Right atrium auricular region (tissue), 2 donors: ENCODE data around the gene SYF2. TPM values are rescaled to one million over a fixed set of nuclear protein-coding genes. Genes with fewer than 3 reads are reported as not detected.

Experiments
- DNase-seq: peaks from one replicate; pipeline ENCODE4 v3.0.0-alpha.2; 2019; ENCODE audit warnings: low spot score
- H3K27ac ChIP-seq, 2 donors: fragments of 200-600 bp; sonication (generic); 1 replicate in 1 of 2; 2 replicates in 1 of 2; pipeline ENCODE4 v1.5.1; 2016 to 2019
- H3K27me3 ChIP-seq, 2 donors: fragments of 200-600 bp; sonication (generic); one replicate each; pipeline versions ENCODE4 v1.5.1 to v1.6.0; 2017 to 2019
- H3K36me3 ChIP-seq: fragments of 200-600 bp; sonication (generic); one replicate; pipeline ENCODE4 v1.5.1; 2016
- H3K4me1 ChIP-seq, 2 donors: fragments of 200-600 bp; sonication (generic); one replicate each; pipeline versions ENCODE4 v1.5.1 to v1.6.0; 2017 to 2019
- H3K4me3 ChIP-seq, 2 donors: fragments of 200-600 bp; sonication (generic); 1 replicate in 1 of 2; 2 replicates in 1 of 2; pipeline ENCODE4 v1.5.1; 2017 to 2019; ENCODE audit warnings: mild to moderate bottlenecking in 1 of 2, moderate library complexity in 1 of 2
- H3K9me3 ChIP-seq, 2 donors: fragments of 200-600 bp; sonication (generic); one replicate each; pipeline ENCODE4 v1.5.1; 2019
- total RNA-seq, 2 donors: library from RNA; depleted of rRNA; stranded (reverse); fragments of >200 nt; gene quantifications; one replicate each; pipeline ENCODE4 v1.1.0, GENCODE V29; 2016
- TF ChIP-seq, protein P1 (sequence below), 2 donors: fragments of 200-600 bp; sonication (generic); IDR thresholded peaks; one replicate each; pipeline ENCODE4 v1.5.1; 2019; ENCODE audit warnings: antibody characterized with exemption in 2 of 2

The SYF2 gene
- total RNA-seq, 2 donors from 2014 or later, result 34.3 to 37.2 TPM

DNA sequence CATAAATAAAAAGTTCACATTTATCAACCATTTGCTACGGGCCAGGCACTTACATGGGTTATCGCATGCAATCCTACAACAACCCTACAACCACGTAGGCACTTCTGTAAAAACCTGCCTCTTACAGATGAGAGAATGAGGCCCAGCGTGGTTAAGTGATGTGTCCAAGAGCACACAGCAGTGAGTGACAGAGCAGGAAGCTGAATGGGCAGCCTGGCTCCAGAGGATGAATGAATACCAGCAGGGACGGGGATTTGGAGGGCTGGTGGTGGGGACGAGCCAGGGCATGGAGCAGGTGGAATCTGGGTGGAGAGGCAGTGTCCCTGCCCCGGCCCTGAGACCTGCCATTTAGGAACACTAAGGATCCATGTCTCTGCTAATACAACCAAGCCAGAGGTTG is 35.5 kb downstream of the SYF2 start:
- Histone ChIP-seq H3K9me3 (no peaks in the 10 kb centered on the region), H3K36me3 (no peaks in the 10 kb centered on the region), H3K27me3 (no peaks in the 10 kb centered on the region), H3K4me3 (no peak overlapping the region), H3K4me1 (no peaks in the 10 kb centered on the region), H3K27ac (no peak overlapping the region)
- no peak for DNase-seq
- TF ChIP-seq, protein P1, sequence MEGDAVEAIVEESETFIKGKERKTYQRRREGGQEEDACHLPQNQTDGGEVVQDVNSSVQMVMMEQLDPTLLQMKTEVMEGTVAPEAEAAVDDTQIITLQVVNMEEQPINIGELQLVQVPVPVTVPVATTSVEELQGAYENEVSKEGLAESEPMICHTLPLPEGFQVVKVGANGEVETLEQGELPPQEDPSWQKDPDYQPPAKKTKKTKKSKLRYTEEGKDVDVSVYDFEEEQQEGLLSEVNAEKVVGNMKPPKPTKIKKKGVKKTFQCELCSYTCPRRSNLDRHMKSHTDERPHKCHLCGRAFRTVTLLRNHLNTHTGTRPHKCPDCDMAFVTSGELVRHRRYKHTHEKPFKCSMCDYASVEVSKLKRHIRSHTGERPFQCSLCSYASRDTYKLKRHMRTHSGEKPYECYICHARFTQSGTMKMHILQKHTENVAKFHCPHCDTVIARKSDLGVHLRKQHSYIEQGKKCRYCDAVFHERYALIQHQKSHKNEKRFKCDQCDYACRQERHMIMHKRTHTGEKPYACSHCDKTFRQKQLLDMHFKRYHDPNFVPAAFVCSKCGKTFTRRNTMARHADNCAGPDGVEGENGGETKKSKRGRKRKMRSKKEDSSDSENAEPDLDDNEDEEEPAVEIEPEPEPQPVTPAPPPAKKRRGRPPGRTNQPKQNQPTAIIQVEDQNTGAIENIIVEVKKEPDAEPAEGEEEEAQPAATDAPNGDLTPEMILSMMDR (IDR thresholded peaks at IDR 0.05), result no peak

- Histone ChIP-seq H3K9me3 (no peaks in the 10 kb centered on the region), H3K27me3 (no peaks in the 10 kb centered on the region), H3K36me3 (no peaks in the 10 kb centered on the region), H3K4me1 (no peaks in the 10 kb centered on the region), H3K27ac (no peak overlapping the region), H3K4me3 (no peak overlapping the region)
- DNase-seq, result no peak
- TF ChIP-seq, protein P1 (IDR thresholded peaks at IDR 0.05), result no peak
These were observed 36.5 kb downstream of the SYF2 start for GRCh38 chr1:25195835-25196234.

DNA sequence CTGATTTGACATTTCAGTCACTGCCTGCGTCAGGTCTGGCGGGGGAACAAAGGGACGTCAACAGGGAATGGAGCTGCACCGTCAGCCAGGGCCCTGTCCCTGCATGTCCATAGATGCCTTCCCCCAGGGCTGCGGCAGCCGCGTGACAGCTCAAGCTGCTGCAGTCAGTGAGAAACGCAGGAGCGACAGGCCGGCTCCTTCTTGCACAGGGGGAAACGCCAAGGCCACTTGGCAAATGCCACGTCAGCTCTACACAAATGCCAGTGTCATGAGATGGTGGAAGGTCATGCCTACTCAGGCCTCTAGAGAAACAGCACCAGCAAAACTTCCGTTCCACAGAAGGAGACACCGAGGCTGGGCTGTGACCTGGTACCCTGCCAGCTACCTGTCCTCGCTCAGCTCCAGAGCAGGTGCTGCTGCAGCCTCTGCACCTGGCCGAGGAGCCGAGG is 37.7 kb downstream of the SYF2 start:
- TF ChIP-seq, protein P1 (IDR thresholded peaks at IDR 0.05), result no peak
- no peaks in the 10 kb centered on the region for H3K36me3 ChIP-seq
- H3K27me3 ChIP-seq, result no peaks in the 10 kb centered on the region
- H3K9me3 ChIP-seq, result no peaks in the 10 kb centered on the region
- no peak for DNase-seq
- no peak overlapping the region for H3K27ac ChIP-seq
- H3K4me1 ChIP-seq, result no peaks in the 10 kb centered on the region
- no peak overlapping the region for H3K4me3 ChIP-seq

GRCh38 chr1:25194054-25194453 is 38.2 kb downstream of the SYF2 start:
- Histone ChIP-seq H3K9me3 (no peaks in the 10 kb centered on the region), H3K4me1 (no peaks in the 10 kb centered on the region), H3K27ac (no peak overlapping the region), H3K4me3 (no peak overlapping the region), H3K36me3 (no peaks in the 10 kb centered on the region), H3K27me3 (no peaks in the 10 kb centered on the region)
- no peak for DNase-seq
- TF ChIP-seq, protein P1 (IDR thresholded peaks at IDR 0.05), result no peak

DNA sequence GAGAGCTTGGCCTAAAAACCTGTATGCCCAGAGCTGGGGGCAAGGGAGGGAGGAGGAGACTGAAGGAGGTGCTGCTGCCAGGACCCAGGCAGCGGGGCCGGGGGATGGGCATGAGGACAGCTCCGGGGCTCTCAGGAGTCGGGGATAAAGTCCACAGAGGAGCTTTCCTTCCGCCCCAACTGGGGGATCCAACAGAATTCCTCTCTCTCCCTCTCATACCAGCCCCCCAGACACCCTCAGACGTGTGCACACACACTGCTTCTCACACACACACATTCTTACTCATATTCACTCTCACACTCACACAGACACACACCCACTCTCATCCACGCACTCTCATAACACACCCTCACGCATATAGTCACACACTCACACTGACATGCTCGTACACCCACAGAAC is 39.1 kb downstream of the SYF2 start:
- no peaks in the 10 kb centered on the region for H3K27me3 ChIP-seq
- TF ChIP-seq, protein P1 (IDR thresholded peaks at IDR 0.05), result no peak
- no peak overlapping the region for H3K4me3 ChIP-seq
- H3K27ac ChIP-seq, result no peak overlapping the region
- no peak for DNase-seq
- no peaks in the 10 kb centered on the region for H3K9me3 ChIP-seq
- H3K36me3 ChIP-seq, result no peaks in the 10 kb centered on the region
- no peaks in the 10 kb centered on the region for H3K4me1 ChIP-seq

DNA sequence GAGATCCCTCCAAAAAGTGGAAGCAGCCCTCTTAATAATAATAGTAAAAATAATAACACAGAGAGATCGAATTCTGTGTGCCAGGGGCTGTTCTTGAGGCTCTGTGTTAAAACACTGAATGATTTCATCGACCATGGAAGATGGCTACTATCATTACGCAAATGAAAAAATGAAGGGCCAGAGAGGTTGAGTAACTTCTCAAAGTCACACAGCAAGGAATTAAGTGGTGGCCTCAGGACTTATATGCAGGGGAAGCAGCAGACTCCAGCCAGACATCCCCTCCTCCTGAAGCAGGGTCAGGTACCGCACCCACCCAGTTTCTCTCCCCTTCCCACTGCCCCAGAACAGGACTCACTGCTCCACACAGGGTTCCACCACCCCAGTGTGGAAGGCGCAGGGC is 40.1 kb downstream of the SYF2 start:
- H3K4me1 ChIP-seq, result no peaks in the 10 kb centered on the region
- H3K27me3 ChIP-seq, result no peaks in the 10 kb centered on the region
- TF ChIP-seq, protein P1 (IDR thresholded peaks at IDR 0.05), result no peak
- H3K9me3 ChIP-seq, result no peaks in the 10 kb centered on the region
- no peak overlapping the region for H3K27ac ChIP-seq
- H3K36me3 ChIP-seq, result no peaks in the 10 kb centered on the region
- no peak overlapping the region for H3K4me3 ChIP-seq
- no peak for DNase-seq
